ENCODE data around the gene RELT. TPM values are rescaled to one million over a fixed set of nuclear protein-coding genes. Genes with fewer than 3 reads are reported as not detected.
A peak's percentile ranks its signal among the peaks of the same experiment; 100 is the strongest.

RELT gene
- total RNA-seq, 2 donors from 2014 or later: 0.33 to 0.52 TPM

DNA sequence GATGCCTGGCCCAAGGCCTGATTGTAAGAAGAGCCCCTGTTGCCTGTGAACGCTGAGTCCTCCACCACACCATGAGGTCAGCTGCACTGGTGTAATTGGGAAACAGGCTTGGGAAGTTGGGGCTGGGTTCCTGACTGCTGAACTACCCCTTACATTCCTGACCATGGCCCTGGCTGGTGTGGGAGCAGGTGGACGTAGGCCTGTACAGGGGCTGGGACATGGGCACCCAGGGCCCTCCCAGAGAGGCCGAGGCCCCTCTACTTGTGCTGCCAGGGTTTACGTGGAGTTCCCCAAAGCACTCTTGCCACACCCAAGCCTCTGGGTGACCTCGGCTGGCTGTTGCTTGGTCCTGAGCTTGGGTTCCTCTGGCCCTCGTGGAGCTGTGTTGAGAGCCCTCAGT, 5.4 kb downstream of the RELT start:
- TF ChIP-seq POLR2A (IDR thresholded peaks at IDR 0.05): no peak
- Histone ChIP-seq H3K9me3 (no peaks in the 10 kb centered on the region), H3K27ac (no peak overlapping the region), H3K4me1 (peaks cover 19% of the 10 kb centered on the region), H3K27me3 (no peaks in the 10 kb centered on the region), H3K4me3 (no peak overlapping the region), H3K36me3 (replicated peaks in 1 of 2; ENCODE audit: insufficient read depth in 1 of 2, low read depth in 2 of 2) (no peaks in the 10 kb centered on the region)
- 63 to 88% methylated on average over 1 to 6 of the region's 6 CpGs for WGBS, 2 donors
- intact Hi-C loops (cut with DNase I): no loop called here
- ATAC-seq: no peak
- DNase-seq: peak in 1 of 4 donors; percentile 36

DNA sequence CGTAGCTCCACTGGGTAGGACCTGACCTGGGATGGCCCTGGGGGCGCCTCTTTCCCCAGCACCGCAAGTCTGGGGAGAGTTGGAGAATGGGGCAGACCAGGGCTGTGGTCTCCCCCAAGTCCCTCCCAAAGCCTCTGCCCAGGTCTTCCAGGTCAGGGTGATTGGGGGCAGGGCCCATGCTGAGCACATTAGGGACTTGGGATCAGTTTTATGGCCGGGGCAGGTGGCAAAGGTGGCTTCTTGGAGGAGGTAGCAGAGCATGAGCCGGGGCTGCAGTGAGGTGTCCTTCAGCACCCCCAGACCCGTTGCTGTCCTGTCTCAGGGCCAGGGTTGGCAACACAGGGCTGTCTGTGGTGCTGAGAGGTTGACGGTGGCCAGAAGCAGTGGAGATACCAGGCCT, 6.0 kb downstream of the RELT start:
- DNase-seq (no peak), ATAC-seq (no peak)
- Histone ChIP-seq H3K4me3 (no peak overlapping the region), H3K4me1 (peaks cover 13% of the 10 kb centered on the region), H3K27me3 (no peaks in the 10 kb centered on the region), H3K27ac (no peak overlapping the region), H3K9me3 (no peaks in the 10 kb centered on the region), H3K36me3 (replicated peaks in 1 of 2; ENCODE audit: insufficient read depth in 1 of 2, low read depth in 2 of 2) (no peaks in the 10 kb centered on the region)
- intact Hi-C loops (cut with DNase I): no loop called here
- TF ChIP-seq, protein P1, sequence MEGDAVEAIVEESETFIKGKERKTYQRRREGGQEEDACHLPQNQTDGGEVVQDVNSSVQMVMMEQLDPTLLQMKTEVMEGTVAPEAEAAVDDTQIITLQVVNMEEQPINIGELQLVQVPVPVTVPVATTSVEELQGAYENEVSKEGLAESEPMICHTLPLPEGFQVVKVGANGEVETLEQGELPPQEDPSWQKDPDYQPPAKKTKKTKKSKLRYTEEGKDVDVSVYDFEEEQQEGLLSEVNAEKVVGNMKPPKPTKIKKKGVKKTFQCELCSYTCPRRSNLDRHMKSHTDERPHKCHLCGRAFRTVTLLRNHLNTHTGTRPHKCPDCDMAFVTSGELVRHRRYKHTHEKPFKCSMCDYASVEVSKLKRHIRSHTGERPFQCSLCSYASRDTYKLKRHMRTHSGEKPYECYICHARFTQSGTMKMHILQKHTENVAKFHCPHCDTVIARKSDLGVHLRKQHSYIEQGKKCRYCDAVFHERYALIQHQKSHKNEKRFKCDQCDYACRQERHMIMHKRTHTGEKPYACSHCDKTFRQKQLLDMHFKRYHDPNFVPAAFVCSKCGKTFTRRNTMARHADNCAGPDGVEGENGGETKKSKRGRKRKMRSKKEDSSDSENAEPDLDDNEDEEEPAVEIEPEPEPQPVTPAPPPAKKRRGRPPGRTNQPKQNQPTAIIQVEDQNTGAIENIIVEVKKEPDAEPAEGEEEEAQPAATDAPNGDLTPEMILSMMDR (IDR thresholded peaks at IDR 0.05): no peak
- no peak for TF ChIP-seq POLR2A (IDR thresholded peaks at IDR 0.05)
- 91 to 100% methylated on average over 2 to 7 of the region's 7 CpGs for WGBS, 2 donors

DNA sequence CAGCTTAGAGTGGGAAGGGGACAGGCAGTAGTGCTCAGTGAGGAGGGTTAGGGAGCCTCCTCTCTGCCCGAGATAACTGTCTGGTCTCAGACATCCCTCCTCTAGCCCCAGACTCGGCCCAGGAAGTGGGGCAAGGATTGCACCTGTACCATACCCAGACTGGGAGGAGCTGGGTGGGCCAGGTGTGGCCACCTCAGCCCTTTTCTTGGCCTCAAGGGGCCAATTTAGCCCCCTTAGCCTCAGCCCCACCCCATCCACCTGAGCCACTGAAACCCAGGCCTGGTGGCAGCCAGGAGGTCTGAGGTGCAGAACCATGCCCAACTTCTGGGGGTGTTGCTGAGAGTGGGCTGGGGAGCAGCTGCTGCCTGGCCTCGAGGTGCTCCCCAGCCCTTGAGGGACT, 6.5 kb downstream of the RELT start:
- H3K36me3 ChIP-seq (replicated peaks in 1 of 2; ENCODE audit: insufficient read depth in 1 of 2, low read depth in 2 of 2): no peaks in the 10 kb centered on the region
- no peak overlapping the region for H3K27ac ChIP-seq
- H3K9me3 ChIP-seq: no peaks in the 10 kb centered on the region
- 79 to 100% methylated on average over 1 to 3 of the region's 3 CpGs for WGBS, 2 donors
- peaks cover 11% of the 10 kb centered on the region for H3K4me1 ChIP-seq
- intact Hi-C loops (cut with DNase I): no loop called here
- no peak for TF ChIP-seq POLR2A (IDR thresholded peaks at IDR 0.05)
- TF ChIP-seq, protein P1 (IDR thresholded peaks at IDR 0.05): no peak
- H3K4me3 ChIP-seq: no peak overlapping the region
- H3K27me3 ChIP-seq: no peaks in the 10 kb centered on the region
- no peak for ATAC-seq
- no peak for DNase-seq

DNA sequence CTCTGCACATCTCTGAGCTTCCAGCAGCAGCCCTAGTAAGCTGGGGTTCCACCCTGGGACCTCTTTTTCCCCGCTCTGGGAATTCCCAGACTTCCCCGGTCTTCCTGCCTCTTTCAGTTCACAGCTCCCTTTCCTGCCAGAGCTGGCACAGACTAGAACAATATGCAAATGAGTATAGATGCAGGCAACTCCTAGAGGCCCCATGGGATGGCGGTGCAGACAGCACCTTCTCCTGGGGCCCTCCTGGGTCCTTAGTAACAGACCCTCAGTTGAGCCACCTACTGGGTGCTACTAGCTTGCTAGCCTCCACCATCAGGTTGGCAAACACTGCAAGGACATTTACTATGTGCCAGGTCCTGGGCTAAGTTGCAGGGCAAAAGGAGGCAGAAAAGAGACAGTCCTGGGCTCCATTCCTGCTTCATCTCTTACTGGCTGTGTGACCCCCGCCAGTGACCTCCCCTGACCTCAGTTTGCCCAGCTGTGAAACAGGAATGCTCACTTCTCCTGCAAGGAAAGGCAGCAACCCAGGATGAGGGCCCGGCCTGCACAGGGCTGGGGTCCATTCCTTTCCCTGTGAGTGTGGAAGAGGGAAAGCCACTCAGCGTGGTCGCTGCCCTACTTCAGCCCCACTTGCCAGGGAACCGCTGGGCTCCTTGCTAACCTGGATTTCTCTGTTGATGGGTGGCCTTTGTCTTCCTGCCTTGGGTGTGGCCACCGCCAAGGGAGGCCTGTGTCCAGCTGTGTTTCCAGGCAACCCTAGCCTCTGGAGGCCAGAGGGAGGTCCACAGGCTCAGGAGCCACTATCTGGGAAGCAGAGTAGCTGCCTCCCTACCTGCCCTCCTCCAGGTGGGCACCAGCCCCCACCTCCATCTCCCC, 7.3 kb downstream of the RELT start:
- Histone ChIP-seq H3K4me3 (no peak overlapping the region), H3K4me1 (peaks cover 11% of the 10 kb centered on the region), H3K9me3 (no peaks in the 10 kb centered on the region), H3K36me3 (replicated peaks in 1 of 2; ENCODE audit: insufficient read depth in 1 of 2, low read depth in 2 of 2) (no peaks in the 10 kb centered on the region), H3K27ac (no peak overlapping the region), H3K27me3 (no peaks in the 10 kb centered on the region)
- TF ChIP-seq POLR2A (IDR thresholded peaks at IDR 0.05): no peak
- TF ChIP-seq, protein P1 (IDR thresholded peaks at IDR 0.05): no peak
- 80% methylated on average over 8 to 9 of the region's 9 CpGs for WGBS, 2 donors
- intact Hi-C loops (cut with DNase I): no loop called here
- DNase-seq: no peak
- ATAC-seq: no peak

DNA sequence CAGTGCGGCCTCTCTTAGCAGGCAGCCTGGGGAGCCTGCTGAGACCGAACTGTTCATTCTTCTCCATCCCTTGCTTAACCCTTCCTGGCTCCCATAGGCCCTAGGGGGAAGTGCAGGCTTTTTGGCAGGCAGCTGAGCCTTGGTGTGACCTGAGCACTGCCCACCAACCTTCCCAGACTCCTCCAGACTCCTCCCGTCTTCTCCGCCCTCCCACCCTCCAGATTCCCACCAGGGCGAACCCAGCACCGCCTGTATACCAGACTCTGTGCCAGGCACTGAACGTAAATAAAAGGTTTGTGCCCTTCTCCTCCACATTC, 7.9 kb downstream of the RELT start:
- intact Hi-C loops (cut with DNase I): no loop called here
- ATAC-seq: no peak
- H3K36me3 ChIP-seq (replicated peaks in 1 of 2; ENCODE audit: insufficient read depth in 1 of 2, low read depth in 2 of 2): no peaks in the 10 kb centered on the region
- TF ChIP-seq, protein P1 (IDR thresholded peaks at IDR 0.05): no peak
- DNase-seq: no peak
- H3K27ac ChIP-seq: no peak overlapping the region
- no peaks in the 10 kb centered on the region for H3K27me3 ChIP-seq
- WGBS, 2 donors: 91 to 92% methylated on average over 7 of the region's 7 CpGs
- no peaks in the 10 kb centered on the region for H3K9me3 ChIP-seq
- no peak overlapping the region for H3K4me3 ChIP-seq
- H3K4me1 ChIP-seq: peaks cover 9% of the 10 kb centered on the region
